Measurements from ENCODE around the gene NAA30. TPM values are rescaled to one million over a fixed set of nuclear protein-coding genes. Genes with fewer than 3 reads are reported as not detected.
A peak's percentile ranks its signal among the peaks of the same experiment; 100 is the strongest.
"Not testable (repeated sequence)": the region's sequence is repeated elsewhere in the genome, so short reads cannot be mapped to it uniquely, and the experiment has no call there.

NAA30 gene
- total RNA-seq: 10 to 100 TPM in 1 of 2 donors, 1 to 10 TPM in 1; 9.7 to 13.6 TPM

DNA sequence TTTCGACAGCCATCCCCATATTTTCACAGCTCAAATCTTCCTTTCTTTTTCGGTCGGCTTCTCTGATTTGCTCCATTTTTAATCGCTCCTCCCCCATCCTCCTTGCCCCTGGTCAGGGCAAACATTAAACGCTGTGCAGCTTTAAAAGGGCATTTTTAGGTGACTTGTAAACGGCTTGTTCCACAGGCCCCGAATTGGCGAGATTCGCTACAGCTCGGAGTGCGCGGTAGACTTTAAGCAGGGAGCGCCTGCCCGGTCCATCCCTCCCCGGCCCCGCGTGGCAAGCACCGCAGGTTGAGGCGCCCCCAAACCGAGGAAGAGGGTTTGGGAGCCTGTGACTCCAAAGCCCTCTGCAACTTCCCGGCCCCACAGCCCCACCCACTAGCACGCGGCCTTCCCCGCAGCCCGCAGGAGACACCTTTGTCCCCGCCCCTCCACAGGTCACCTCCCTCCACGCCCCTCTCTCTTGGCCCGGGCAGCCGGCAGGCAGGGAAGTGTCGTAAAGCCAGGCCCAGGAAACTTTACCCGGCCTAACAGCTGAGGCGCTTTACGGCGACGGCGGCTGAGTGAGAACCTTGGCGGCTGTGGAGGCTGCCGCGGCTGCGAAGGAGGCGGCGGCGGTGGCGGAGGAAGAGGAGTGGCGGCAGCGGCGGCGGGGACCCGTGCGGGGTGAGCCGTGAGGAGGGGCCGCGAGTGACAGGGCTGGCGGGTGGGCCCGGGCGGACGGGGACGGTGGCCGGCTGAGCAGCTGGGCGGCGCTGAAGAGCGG, at the start of gene NAA30:
NAA30 (plus strand) TSS at position 550 of the 769 bp plus-strand sequence. CDS start 372 bp downstream, outside the sequence.
- peaks cover 20 to 38% of the 10 kb centered on the region in 2 donors for H3K4me1 ChIP-seq (ENCODE audit: control insufficient read depth in 1 of 2, low read depth in 2 of 2)
- DNase-seq (ENCODE audit: low spot score) (peak; percentile 84), ATAC-seq (ENCODE audit: insufficient number of reproducible peaks, low FRiP score, low read depth) (peak; percentile 76)
- peak within 1 kb of the TSS; percentile 77 for H3K27ac ChIP-seq
- no peaks in the 10 kb centered on the region for H3K27me3 ChIP-seq (replicated peaks; ENCODE audit: insufficient read depth)
- peak within 1 kb of the TSS; percentile 99 for H3K4me3 ChIP-seq
- TF ChIP-seq, protein P1, sequence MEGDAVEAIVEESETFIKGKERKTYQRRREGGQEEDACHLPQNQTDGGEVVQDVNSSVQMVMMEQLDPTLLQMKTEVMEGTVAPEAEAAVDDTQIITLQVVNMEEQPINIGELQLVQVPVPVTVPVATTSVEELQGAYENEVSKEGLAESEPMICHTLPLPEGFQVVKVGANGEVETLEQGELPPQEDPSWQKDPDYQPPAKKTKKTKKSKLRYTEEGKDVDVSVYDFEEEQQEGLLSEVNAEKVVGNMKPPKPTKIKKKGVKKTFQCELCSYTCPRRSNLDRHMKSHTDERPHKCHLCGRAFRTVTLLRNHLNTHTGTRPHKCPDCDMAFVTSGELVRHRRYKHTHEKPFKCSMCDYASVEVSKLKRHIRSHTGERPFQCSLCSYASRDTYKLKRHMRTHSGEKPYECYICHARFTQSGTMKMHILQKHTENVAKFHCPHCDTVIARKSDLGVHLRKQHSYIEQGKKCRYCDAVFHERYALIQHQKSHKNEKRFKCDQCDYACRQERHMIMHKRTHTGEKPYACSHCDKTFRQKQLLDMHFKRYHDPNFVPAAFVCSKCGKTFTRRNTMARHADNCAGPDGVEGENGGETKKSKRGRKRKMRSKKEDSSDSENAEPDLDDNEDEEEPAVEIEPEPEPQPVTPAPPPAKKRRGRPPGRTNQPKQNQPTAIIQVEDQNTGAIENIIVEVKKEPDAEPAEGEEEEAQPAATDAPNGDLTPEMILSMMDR (IDR thresholded peaks at IDR 0.05): no peak
- no peaks in the 10 kb centered on the region for H3K9me3 ChIP-seq
- H3K36me3 ChIP-seq: no peaks in the 10 kb centered on the region

DNA sequence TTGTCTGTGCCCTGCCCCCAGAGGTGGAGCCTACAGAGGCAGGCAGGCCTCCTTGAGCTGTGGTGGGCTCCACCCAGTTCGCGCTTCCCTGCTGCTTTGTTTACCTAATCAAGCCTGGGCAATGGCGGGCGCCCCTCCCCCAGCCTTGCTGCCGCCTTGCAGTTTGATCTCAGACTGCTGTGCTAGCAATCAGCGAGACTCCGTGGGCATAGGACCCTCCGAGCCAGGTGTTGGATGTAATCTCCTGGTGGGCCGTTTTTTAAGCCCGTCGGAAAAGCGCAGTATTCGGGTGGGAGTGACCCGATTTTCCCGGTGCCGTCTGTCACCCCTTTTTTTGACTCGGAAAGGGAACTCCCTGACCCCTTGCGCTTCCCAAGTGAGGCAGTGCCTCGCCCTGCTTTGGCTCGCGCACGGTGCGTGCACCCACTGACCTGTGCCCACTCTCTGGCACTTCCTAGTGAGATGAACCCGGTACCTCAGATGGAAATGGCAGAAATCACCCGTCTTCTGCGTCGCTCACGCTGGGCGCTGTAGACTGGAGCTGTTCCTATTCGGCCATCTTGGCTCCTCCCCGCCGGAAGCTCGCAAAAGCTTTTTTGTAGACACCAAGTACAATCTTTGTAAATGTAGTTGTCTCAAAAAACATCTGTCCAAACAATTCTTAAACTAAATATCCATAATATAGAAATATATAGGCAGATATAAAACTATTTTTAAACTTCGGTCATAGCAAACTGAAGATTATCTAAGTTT, 46.7 kb upstream of the NAA30 start:
- not testable (repeated sequence) for DNase-seq (ENCODE audit: low spot score); H3K4me1 ChIP-seq (ENCODE audit: control insufficient read depth in 1 of 2, low read depth in 2 of 2); H3K27me3 ChIP-seq (replicated peaks; ENCODE audit: insufficient read depth); H3K36me3 ChIP-seq; H3K27ac ChIP-seq; H3K9me3 ChIP-seq; ATAC-seq (ENCODE audit: insufficient number of reproducible peaks, low FRiP score, low read depth); H3K4me3 ChIP-seq

DNA sequence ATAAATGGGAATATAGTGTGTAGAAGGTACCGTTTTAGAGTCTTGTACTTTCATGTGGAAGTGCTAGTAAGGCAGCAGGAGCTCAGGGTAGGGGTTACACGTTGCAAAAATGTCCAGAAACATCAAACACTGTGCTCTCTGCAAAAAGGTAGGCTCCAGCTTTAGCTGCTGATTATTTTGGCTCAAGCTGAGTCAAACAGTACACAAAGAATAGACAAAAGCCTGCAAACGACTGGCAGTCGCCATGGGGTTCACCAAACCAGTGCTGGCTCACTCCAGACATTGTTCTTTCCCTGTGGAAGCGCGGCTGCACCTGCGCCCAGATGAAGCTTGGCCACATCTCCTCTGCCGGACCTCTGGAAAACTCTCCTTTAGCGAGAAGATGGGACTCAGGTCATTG, 45.3 kb upstream of the NAA30 start:
- Histone ChIP-seq H3K36me3 (no peaks in the 10 kb centered on the region), H3K9me3 (no peaks in the 10 kb centered on the region), H3K4me1 (ENCODE audit: control insufficient read depth in 1 of 2, low read depth in 2 of 2) (no peaks in the 10 kb centered on the region), H3K27ac (no peak overlapping the region), H3K4me3 (no peak overlapping the region), H3K27me3 (replicated peaks; ENCODE audit: insufficient read depth) (no peaks in the 10 kb centered on the region)
- no peak for DNase-seq (ENCODE audit: low spot score)
- TF ChIP-seq, protein P1 (IDR thresholded peaks at IDR 0.05): no peak
- ATAC-seq (ENCODE audit: insufficient number of reproducible peaks, low FRiP score, low read depth): no peak

DNA sequence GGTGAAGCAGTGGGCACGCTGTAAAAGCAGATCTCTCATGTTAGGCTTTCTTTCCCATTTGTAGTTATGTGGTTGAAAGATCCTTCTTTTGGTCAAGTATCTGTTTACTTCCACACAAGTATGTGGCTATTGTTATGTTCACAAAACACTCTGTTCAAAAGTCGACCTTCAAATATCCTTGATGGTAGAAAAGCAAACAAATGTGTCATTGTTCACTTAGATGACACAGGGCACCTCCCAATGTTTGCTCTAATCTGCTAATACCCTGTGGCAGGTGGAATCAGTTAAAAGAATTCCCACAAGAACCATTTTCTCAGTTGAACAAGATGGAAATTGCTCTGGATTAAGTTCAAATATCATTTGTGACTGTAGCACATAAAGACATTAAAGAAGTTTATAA, 43.6 kb upstream of the NAA30 start:
- no peaks in the 10 kb centered on the region for H3K36me3 ChIP-seq
- H3K27me3 ChIP-seq (replicated peaks; ENCODE audit: insufficient read depth): no peaks in the 10 kb centered on the region
- H3K27ac ChIP-seq: no peak overlapping the region
- DNase-seq (ENCODE audit: low spot score): no peak
- no peak overlapping the region for H3K4me3 ChIP-seq
- no peaks in the 10 kb centered on the region for H3K9me3 ChIP-seq
- no peaks in the 10 kb centered on the region for H3K4me1 ChIP-seq (ENCODE audit: control insufficient read depth in 1 of 2, low read depth in 2 of 2)
- TF ChIP-seq, protein P1 (IDR thresholded peaks at IDR 0.05): no peak
- ATAC-seq (ENCODE audit: insufficient number of reproducible peaks, low FRiP score, low read depth): no peak

DNA sequence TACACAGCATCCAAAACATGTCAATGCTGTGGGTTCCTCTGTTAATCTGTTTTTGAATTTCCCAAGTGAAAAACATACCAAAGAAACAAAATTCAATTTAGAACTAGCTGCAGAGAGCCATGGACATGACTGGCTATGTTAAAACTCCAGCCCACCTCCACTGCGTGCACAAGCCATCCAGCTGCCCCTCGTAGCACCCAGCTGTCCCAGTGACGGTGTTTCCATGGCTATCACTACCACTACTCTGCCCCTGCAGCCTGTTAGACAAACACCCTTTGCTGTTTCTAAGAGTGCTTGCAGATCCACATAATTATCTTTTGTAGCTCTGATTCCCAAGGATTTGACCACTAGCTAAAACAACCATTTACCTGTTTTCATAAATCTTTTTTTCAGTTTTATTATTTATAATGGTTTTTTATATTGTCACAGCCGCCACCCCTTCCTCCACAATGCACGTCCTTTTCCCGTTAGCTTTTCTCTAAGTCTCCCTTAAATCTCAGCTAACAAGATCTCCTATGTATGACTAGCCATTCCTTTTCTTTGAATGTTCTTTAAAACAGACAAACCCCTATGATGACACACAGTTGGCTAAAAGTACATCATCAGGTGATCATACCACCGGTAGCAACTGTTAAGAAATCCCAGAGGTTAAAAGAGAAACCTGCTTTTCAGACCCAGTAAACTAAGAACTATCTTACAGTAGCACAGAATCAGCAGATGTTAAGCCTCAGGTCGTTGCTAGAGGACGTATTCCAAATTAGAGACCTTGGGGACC, 37.8 kb upstream of the NAA30 start:
- H3K4me3 ChIP-seq: no peak overlapping the region
- no peaks in the 10 kb centered on the region for H3K9me3 ChIP-seq
- H3K4me1 ChIP-seq (ENCODE audit: control insufficient read depth in 1 of 2, low read depth in 2 of 2): no peaks in the 10 kb centered on the region
- TF ChIP-seq, protein P1 (IDR thresholded peaks at IDR 0.05): no peak
- H3K36me3 ChIP-seq: no peaks in the 10 kb centered on the region
- H3K27me3 ChIP-seq (replicated peaks; ENCODE audit: insufficient read depth): no peaks in the 10 kb centered on the region
- no peak for DNase-seq (ENCODE audit: low spot score)
- no peak overlapping the region for H3K27ac ChIP-seq
- ATAC-seq (ENCODE audit: insufficient number of reproducible peaks, low FRiP score, low read depth): no peak
